RWPE2 (cell line): Measurements from ENCODE around the gene RNF123.

Source experiments
- ATAC-seq: fragments of 200-7000 bp; cut with Tn5 transposase; 3 replicates; pipeline ENCODE4 v1.9.1; 2021; ENCODE audit warnings: low read depth
- DNase-seq: peaks from one replicate; pipeline ENCODE4 v3.0.0-alpha.2; 2020; ENCODE audit warnings: low spot score
- H3K27ac ChIP-seq: fragments of 450-650 bp; 2 replicates; pipeline ENCODE4 v1.5.1; 2017; ENCODE audit warnings: mild to moderate bottlenecking; ENCODE audit not compliant: poor library complexity, severe bottlenecking
- H3K27me3 ChIP-seq: fragments of 250-450 bp; sonication (Bioruptor Pico); 2 replicates; pipeline ENCODE4 v1.5.1; 2021; ENCODE audit warnings: mild to moderate bottlenecking, moderate library complexity; ENCODE audit not compliant: insufficient read depth, poor library complexity, severe bottlenecking
- H3K36me3 ChIP-seq: fragments of 250-450 bp; sonication (Bioruptor Pico); 2 replicates; pipeline ENCODE4 v1.5.1; 2020; ENCODE audit warnings: low read depth, mild to moderate bottlenecking, moderate library complexity
- H3K4me1 ChIP-seq: fragments of 250-450 bp; sonication (Bioruptor Pico); 2 replicates; pipeline ENCODE4 v1.5.1; 2021; ENCODE audit warnings: mild to moderate bottlenecking, moderate library complexity; ENCODE audit not compliant: insufficient read depth, poor library complexity, severe bottlenecking
- H3K4me3 ChIP-seq: fragments of 250-450 bp; sonication (Bioruptor Pico); 2 replicates; pipeline ENCODE4 v1.5.1; 2021; ENCODE audit warnings: mild to moderate bottlenecking, moderate library complexity; ENCODE audit not compliant: severe bottlenecking
- H3K9me3 ChIP-seq: fragments of 250-450 bp; sonication (Bioruptor Pico); 2 replicates; pipeline ENCODE4 v1.5.1; 2021; ENCODE audit warnings: mild to moderate bottlenecking, moderate library complexity; ENCODE audit not compliant: severe bottlenecking
- TF ChIP-seq, protein P1 (sequence below): fragments of 450-650 bp; IDR thresholded peaks from one replicate; pipeline ENCODE4 v1.5.1; 2017; ENCODE audit warnings: mild to moderate bottlenecking, moderate library complexity; ENCODE audit not compliant: poor library complexity, severe bottlenecking

RNF123 gene

DNA sequence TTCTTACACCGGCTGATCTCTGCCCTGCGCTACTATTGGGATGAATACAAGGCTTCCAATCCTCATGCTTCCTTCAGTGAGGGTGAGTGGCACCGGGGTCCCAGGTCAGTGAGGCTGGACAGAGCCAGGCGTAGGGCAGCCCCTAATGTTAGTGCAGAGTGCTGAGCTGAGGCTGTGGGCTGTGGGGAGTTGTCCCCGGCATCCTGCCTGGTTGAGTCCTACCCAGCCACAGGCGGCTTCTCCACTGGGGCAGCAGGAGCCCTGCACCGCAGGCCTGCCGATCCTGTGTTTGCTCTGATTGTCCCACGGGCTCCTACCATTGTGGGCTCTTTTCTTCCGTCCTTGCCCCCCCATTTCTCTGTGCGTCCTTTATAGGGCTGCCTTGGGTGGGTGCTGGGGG, 13.3 kb downstream of the RNF123 start:
- TF ChIP-seq, protein P1, sequence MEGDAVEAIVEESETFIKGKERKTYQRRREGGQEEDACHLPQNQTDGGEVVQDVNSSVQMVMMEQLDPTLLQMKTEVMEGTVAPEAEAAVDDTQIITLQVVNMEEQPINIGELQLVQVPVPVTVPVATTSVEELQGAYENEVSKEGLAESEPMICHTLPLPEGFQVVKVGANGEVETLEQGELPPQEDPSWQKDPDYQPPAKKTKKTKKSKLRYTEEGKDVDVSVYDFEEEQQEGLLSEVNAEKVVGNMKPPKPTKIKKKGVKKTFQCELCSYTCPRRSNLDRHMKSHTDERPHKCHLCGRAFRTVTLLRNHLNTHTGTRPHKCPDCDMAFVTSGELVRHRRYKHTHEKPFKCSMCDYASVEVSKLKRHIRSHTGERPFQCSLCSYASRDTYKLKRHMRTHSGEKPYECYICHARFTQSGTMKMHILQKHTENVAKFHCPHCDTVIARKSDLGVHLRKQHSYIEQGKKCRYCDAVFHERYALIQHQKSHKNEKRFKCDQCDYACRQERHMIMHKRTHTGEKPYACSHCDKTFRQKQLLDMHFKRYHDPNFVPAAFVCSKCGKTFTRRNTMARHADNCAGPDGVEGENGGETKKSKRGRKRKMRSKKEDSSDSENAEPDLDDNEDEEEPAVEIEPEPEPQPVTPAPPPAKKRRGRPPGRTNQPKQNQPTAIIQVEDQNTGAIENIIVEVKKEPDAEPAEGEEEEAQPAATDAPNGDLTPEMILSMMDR: no peak
- DNase-seq (no peak), ATAC-seq (no peak)
- Histone ChIP-seq H3K9me3 (no peaks in the 10 kb centered on the region), H3K27me3 (no peaks in the 10 kb centered on the region), H3K36me3 (peaks cover 12% of the 10 kb centered on the region), H3K27ac (no peak overlapping the region), H3K4me3 (no peak overlapping the region), H3K4me1 (no peaks in the 10 kb centered on the region)

DNA sequence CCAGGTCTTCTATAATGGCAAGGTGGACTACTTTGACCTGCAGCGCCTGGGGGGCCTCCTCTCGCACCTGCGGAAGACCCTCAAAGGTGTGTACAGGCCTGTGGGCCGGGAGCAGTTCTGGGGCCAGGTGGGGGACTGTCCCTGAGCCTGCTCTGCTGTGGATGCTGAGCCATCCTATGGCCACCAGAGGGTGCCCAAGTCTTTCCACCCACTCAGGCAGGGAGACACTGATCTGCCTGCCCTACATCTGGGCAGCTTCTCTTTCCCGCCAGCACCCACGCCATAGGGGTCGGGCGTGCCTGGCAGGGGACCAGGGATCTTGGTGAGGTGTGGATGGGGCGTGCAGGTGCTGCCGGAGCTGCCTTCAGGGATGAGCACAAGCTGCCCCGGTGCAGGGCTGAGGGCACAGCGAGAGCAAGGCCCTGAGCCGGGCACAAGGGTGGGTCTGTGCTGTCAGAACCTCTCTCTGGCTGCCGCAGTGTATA, 14.1 kb downstream of the RNF123 start:
- Histone ChIP-seq H3K27ac (no peak overlapping the region), H3K27me3 (no peaks in the 10 kb centered on the region), H3K9me3 (no peaks in the 10 kb centered on the region), H3K36me3 (peaks cover 12% of the 10 kb centered on the region), H3K4me3 (no peak overlapping the region), H3K4me1 (no peaks in the 10 kb centered on the region)
- TF ChIP-seq, protein P1: peak; percentile 81
- DNase-seq (no peak), ATAC-seq (peak; percentile 83)

DNA sequence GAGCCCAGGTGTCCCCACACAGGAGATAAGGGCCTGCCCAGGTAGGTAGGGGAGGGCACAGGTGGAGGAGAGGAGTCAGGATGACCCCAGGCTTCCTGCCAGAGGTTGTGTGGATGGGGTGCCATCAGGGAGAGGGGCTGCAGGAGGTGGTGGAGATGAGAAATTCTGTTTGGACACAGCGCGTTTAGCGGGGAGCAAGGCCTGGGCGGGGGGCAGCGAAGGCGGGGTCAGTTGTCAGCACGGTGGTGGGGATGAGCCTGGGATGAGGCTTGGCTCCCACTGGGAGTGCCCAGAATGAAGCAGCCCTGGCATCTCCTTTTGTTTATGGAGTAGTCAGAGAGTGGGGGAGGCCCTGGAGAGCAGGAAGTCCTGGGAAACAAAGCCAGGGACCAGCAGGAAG, 14.6 kb downstream of the RNF123 start:
- H3K9me3 ChIP-seq: no peaks in the 10 kb centered on the region
- H3K27me3 ChIP-seq: no peaks in the 10 kb centered on the region
- no peaks in the 10 kb centered on the region for H3K4me1 ChIP-seq
- no peak overlapping the region for H3K4me3 ChIP-seq
- H3K36me3 ChIP-seq: peaks cover 12% of the 10 kb centered on the region
- DNase-seq: no peak
- no peak for ATAC-seq
- TF ChIP-seq, protein P1: no peak
- H3K27ac ChIP-seq: no peak overlapping the region

DNA sequence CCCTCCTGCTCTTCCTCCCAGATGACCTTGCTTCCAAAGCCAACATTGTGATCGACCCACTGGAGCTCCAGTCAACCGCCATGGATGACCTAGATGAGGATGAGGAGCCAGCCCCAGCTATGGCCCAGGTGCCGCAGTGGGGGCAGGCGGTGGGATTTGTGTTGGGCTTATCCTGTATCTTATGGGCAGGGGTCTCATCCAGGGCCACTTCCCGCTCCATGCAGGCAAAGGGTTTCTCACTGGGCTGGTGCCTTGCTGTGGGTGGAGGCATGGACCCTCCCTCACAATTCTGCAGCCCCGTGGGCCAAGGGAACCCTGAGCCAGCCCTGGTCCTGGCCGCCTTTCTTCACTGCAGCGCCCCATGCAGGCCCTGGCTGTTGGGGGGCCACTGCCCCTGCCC, 15.3 kb downstream of the RNF123 start:
- Histone ChIP-seq H3K4me1 (no peaks in the 10 kb centered on the region), H3K9me3 (no peaks in the 10 kb centered on the region), H3K27me3 (no peaks in the 10 kb centered on the region), H3K4me3 (no peak overlapping the region), H3K27ac (no peak overlapping the region), H3K36me3 (peaks cover 12% of the 10 kb centered on the region)
- ATAC-seq: no peak
- TF ChIP-seq, protein P1: no peak
- no peak for DNase-seq

DNA sequence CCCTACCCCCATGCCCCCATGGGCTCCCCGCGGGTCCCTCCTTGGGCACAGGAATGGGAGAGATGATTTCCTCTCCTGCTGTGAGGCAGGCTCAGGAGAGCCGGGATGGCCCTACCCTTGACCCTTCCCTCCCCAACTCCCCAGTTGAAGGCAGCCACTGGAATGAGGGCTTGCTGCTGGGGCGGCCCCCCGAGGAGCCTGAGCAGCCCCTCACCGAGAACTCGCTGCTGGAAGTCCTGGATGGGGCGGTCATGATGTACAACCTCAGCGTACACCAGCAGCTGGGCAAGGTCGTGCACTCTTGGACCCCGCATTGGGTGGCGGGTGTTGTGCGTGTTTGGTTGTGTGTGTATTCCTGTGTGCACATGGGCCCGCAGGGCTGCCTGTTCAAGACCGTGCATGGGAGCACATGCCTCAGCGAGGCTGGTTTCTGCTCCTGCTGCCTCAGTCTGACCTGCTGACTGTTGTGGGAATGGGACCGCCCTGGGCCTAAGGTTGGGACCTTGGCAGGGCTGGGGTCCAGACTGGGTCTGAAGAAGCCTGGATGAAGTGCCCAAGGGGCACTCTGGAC, 16.1 kb downstream of the RNF123 start:
- Histone ChIP-seq H3K27ac (no peak overlapping the region), H3K9me3 (no peaks in the 10 kb centered on the region), H3K27me3 (no peaks in the 10 kb centered on the region), H3K4me1 (no peaks in the 10 kb centered on the region), H3K4me3 (no peak overlapping the region), H3K36me3 (peaks cover 12% of the 10 kb centered on the region)
- DNase-seq: no peak
- no peak for ATAC-seq
- TF ChIP-seq, protein P1: no peak
